Chondrocyte (in vitro differentiated cells): Measurements from ENCODE around the gene HIBCH. TPM values are rescaled to one million over a fixed set of nuclear protein-coding genes. Genes with fewer than 3 reads are reported as not detected.
A peak's percentile ranks its signal among the peaks of the same experiment; 100 is the strongest.

Experiments
- DNase-seq: peaks from one replicate; pipeline ENCODE4 v3.0.0; 2021; ENCODE audit warnings: mixed read lengths, low spot score
- H3K27ac Mint-ChIP-seq: one replicate; pipeline ENCODE4 v1.8.0; 2021; ENCODE audit warnings: mild to moderate bottlenecking, moderate library complexity, mixed read lengths; ENCODE audit not compliant: unreplicated experiment
- H3K27me3 Mint-ChIP-seq: 2 replicates; pipeline ENCODE4 v1.8.0; 2021; ENCODE audit warnings: low read depth, mixed read lengths
- H3K36me3 Mint-ChIP-seq: 2 replicates; pipeline ENCODE4 v1.8.0; 2021; ENCODE audit warnings: low read depth, mixed read lengths
- H3K4me1 Mint-ChIP-seq: 2 replicates; pipeline ENCODE4 v1.8.0; 2021; ENCODE audit warnings: low read depth, mild to moderate bottlenecking, mixed read lengths
- H3K4me3 Mint-ChIP-seq: one replicate; pipeline ENCODE4 v1.8.0; 2021; ENCODE audit warnings: mild to moderate bottlenecking, moderate library complexity, mixed read lengths; ENCODE audit not compliant: unreplicated experiment
- H3K9me3 Mint-ChIP-seq: 2 replicates; pipeline ENCODE4 v1.8.0; 2021; ENCODE audit warnings: low read depth, mixed read lengths
- CTCF ChIP-seq: fragments of 200-600 bp; sonication (generic); IDR thresholded peaks from 2 replicates; pipeline ENCODE4 v1.5.0; 2021; ENCODE audit warnings: antibody characterized with exemption, mild to moderate bottlenecking, moderate library complexity
- total RNA-seq: library from RNA; stranded (reverse); gene quantifications from 3 replicates; pipeline ENCODE4 v1.2.1, GENCODE V29; 2021

The HIBCH gene
- total RNA-seq, 1 donor from 2014 or later, result 19.1 TPM

DNA sequence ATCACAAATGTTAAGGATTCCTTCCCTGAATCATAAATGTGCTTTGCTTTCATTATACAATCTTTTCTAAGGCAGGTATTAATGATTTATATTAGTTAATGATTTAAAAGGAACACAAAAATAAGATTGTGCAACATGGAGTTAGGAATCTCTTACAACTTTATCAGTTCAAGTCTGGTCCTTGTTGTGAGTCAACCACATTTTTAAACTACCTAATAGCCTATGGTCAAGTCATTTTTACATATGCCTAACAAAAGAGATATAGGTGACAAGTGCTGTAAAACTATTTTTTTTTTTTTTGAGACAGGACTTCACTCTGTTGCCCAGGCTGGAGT, 15.6 kb upstream of the HIBCH start:
- no peak overlapping the region for H3K4me3 Mint-ChIP-seq
- no peaks in the 10 kb centered on the region for H3K36me3 Mint-ChIP-seq
- H3K9me3 Mint-ChIP-seq, result peaks cover 3% of the 10 kb centered on the region
- no peak overlapping the region for H3K27ac Mint-ChIP-seq
- DNase-seq, result no peak
- H3K27me3 Mint-ChIP-seq, result no peaks in the 10 kb centered on the region
- peaks cover 10% of the 10 kb centered on the region for H3K4me1 Mint-ChIP-seq
- no peak for TF ChIP-seq CTCF

GRCh38 chr2:190334479-190335224, 15.0 kb upstream of the HIBCH start:
- H3K4me3 Mint-ChIP-seq, result no peak overlapping the region
- H3K27me3 Mint-ChIP-seq, result no peaks in the 10 kb centered on the region
- H3K9me3 Mint-ChIP-seq, result peaks cover 3% of the 10 kb centered on the region
- no peak for TF ChIP-seq CTCF
- no peak overlapping the region for H3K27ac Mint-ChIP-seq
- H3K4me1 Mint-ChIP-seq, result peaks cover 10% of the 10 kb centered on the region
- no peaks in the 10 kb centered on the region for H3K36me3 Mint-ChIP-seq
- DNase-seq, result no peak

DNA sequence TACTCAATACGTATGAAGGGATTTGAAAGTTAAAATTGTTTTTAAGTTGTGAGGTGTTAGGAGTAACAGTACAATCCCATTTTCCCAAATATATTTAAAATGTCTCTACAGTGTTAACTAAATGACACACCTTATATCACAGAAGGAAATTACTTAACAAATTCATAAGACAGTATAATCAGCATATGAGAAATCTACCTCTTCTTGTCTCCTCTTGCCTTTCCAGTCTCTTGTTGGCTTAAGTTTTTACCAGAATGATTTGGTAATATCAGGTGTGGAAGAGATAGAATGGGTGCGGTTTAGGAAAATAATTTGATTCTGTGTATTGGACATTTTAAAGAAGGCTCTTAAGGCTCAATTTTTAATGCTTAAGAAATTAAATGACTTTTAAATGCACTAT, 14.3 kb upstream of the HIBCH start:
- H3K27ac Mint-ChIP-seq, result no peak overlapping the region
- H3K36me3 Mint-ChIP-seq, result no peaks in the 10 kb centered on the region
- H3K27me3 Mint-ChIP-seq, result no peaks in the 10 kb centered on the region
- no peak for DNase-seq
- TF ChIP-seq CTCF, result no peak
- H3K4me1 Mint-ChIP-seq, result peaks cover 10% of the 10 kb centered on the region
- peaks cover 3% of the 10 kb centered on the region for H3K9me3 Mint-ChIP-seq
- H3K4me3 Mint-ChIP-seq, result no peak overlapping the region

- peaks cover 10% of the 10 kb centered on the region for H3K4me1 Mint-ChIP-seq
- peaks cover 3% of the 10 kb centered on the region for H3K9me3 Mint-ChIP-seq
- no peak for TF ChIP-seq CTCF
Observed at GRCh38 chr2:190333395-190333794, 13.8 kb upstream of the HIBCH start.

DNA sequence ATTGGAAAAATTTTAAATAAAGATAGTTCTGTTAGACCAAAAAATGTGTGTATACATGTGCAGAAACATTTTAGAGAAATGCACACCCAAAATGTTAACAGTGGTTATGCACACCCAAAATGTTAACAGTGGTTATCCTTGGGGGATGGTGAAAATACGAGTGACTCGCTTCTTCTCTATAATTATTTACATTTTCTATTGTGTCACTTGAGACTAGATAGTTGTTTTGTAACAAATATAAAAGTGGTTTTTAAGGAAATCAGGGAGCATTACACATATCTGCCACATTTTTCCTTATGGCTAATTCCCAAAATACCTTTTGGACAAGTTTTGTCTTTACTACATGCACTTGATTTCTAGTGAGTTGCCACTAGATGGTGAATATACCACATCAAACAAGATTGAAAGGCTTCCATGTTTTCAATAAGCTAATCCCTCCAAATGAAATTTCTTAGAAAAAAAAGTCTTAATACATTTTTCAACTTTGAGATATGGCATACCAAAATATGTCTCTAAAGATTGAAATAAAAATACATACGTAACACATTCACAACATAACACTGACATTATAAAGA, 9.0 kb upstream of the HIBCH start:
- Mint-ChIP-seq H3K4me1 (peaks cover 5% of the 10 kb centered on the region), H3K9me3 (no peaks in the 10 kb centered on the region), H3K27me3 (no peaks in the 10 kb centered on the region), H3K4me3 (no peak overlapping the region), H3K27ac (no peak overlapping the region), H3K36me3 (no peaks in the 10 kb centered on the region)
- no peak for DNase-seq
- TF ChIP-seq CTCF, result peak; percentile 70

More at GRCh38 chr2:190333395-190333794, 13.8 kb upstream of the HIBCH start:
- H3K27me3 Mint-ChIP-seq, result no peaks in the 10 kb centered on the region
- H3K36me3 Mint-ChIP-seq, result no peaks in the 10 kb centered on the region
- DNase-seq, result no peak
- H3K27ac Mint-ChIP-seq, result no peak overlapping the region
- no peak overlapping the region for H3K4me3 Mint-ChIP-seq
